A673 (cell line): Measurements from ENCODE around the gene MINAR1.

Experiments used
- EZH2 ChIP-seq: fragments of 200-600 bp; sonication (generic); IDR thresholded peaks from 2 replicates; pipeline ENCODE4 v1.6.1; 2017; ENCODE audit warnings: borderline replicate concordance, low read depth, mild to moderate bottlenecking, mixed read lengths, antibody characterized with exemption, low read length; ENCODE audit not compliant: poor library complexity, severe bottlenecking
- TF ChIP-seq, protein P1 (sequence below): fragments of 300-800, 200-600 bp; sonication (generic); conservative IDR thresholded peaks from 2 replicates; pipeline ENCODE4 v1.5.1; 2017; ENCODE audit warnings: low read depth, mild to moderate bottlenecking, antibody characterized with exemption, low read length, moderate library complexity, mixed read lengths

DNA sequence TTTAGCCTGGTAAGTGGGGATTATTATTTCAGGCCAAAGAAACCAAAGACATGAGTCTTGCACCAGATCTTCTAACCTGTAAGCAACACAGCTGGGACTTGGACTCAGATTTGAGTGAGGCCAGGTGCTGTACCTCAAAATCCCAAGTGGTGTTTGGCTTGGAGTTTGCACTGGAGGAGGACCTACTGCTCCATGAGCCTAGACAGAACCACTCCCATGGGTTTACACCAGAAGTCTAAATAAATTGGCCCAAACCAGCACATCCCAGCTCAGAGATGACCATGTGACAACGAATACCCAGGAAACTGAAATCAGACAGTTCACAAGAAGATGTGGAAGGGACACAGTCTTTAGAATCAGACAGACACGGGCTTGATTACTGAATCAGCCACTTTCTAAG, 47.5 kb downstream of the MINAR1 start:
- TF ChIP-seq, protein P1, sequence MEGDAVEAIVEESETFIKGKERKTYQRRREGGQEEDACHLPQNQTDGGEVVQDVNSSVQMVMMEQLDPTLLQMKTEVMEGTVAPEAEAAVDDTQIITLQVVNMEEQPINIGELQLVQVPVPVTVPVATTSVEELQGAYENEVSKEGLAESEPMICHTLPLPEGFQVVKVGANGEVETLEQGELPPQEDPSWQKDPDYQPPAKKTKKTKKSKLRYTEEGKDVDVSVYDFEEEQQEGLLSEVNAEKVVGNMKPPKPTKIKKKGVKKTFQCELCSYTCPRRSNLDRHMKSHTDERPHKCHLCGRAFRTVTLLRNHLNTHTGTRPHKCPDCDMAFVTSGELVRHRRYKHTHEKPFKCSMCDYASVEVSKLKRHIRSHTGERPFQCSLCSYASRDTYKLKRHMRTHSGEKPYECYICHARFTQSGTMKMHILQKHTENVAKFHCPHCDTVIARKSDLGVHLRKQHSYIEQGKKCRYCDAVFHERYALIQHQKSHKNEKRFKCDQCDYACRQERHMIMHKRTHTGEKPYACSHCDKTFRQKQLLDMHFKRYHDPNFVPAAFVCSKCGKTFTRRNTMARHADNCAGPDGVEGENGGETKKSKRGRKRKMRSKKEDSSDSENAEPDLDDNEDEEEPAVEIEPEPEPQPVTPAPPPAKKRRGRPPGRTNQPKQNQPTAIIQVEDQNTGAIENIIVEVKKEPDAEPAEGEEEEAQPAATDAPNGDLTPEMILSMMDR, result no peak
- no peak for TF ChIP-seq EZH2
